ENCODE results near the gene CCN5. TPM values are rescaled to one million over a fixed set of nuclear protein-coding genes. Genes with fewer than 3 reads are reported as not detected.
A peak's percentile ranks its signal among the peaks of the same experiment; 100 is the strongest.

The CCN5 gene
- total RNA-seq, 1 donor from 2014 or later = not detected

DNA sequence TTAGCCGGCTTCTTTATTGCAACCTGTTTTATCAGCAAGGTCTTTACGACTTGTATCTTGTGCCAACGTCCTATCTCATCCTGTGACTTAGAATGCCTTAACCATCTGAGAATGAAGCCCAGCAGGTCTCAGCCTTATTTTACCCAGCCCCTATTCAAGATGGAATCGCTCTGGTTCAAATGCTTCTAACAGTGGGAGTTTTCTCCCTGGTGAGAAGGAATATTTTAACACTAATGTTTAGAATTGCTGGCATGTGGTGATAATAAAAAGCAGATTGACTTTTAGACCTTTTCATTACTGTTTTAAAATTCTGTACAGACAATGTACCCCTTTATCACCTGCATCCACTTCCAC is 20.6 kb downstream of the CCN5 start:
- DNase-seq (ENCODE audit: low read depth in 2 of 2) = no peak

DNA sequence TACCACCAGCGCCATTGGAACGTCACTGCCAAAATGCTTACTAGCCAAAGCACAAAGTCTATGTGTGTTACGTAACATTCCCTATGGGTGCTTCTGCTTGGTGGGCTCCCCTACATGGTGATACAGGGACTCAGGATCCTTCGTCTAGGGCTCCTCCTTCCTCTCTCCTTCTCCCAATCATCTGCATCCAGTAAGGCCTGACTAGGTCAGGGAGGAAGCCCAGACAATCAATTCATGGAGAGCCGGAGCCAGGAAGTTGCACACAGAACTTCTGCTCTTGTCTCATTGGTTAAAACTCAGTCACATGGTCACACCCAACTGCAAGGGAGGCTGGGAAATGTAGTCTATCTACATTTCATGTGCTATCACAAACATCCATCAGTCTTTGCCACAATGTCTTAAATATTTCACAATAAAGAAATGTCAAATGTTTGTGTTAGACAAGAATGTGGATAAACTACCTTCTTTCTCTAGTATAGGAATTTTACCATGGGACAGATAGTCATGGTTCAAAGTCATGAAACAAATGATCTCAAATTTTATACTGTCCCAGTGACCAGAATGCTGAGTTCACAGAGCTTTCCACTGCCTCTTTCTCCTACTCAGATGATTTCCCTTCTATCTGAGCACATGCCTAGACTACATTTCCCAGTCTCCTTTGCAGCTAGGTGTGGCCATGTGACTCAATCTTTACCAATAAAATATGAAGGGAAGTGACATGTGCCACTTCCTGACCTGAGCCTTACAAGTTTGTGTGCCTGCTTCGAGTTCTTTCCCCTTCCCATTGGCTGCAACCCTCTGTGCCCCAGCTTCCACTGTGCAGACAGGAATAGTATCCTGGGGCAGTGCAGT is 21.2 kb downstream of the CCN5 start:
- DNase-seq (ENCODE audit: low read depth in 2 of 2) = peak; percentile 80 to 83

DNA sequence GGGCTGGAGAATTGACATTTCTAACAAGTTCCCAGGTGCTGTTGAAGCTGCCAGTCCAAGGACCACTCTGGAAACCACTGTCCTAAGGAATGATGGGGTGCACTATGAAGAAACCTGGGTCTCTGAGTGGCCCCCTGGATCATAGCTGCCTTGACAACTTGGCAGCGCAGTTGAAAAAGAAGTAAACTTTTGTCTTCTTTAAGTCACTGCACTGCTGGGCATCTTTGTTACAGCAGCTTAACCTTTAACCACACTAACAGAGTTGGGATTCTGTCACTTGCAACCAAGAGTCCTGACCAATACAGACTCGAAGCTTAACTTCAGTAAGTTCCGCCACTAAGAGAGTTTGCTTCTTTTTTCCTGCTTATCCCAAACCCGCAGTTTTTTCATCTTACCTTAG is 21.9 kb downstream of the CCN5 start:
- DNase-seq (ENCODE audit: low read depth in 2 of 2) = no peak

DNA sequence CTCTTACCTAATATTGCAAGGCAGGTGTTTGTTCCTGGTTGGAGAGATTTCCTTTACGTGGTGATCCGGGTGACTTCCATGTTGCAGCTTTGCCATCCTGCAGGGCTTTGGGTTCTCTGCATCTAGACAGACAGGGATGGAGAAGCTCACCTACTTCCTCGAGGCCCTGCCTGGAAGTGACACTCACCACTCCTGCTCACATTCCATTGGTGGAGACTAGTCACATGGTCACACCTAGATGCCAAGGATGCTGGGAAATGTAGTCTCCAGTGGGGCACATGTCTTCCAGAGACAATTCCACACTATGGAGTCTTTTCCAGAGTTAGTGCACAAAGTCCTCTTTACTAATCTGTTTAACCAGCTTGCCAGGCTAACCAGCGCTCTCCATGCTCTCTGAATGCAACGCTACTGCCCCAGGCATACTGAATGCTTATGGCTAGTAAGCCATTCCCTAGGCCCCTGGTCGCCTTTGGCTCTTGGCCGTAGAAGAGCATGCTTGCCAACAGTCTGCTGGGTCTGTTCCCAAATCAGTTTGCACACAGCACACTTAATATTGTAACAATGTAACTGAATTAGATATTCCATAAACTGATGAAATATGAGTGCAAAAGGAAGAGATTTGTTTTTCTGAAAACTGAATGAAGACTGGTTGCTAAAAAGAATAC is 23.8 kb downstream of the CCN5 start:
- peak; percentile 68 to 80 for DNase-seq (ENCODE audit: low read depth in 2 of 2)

DNA sequence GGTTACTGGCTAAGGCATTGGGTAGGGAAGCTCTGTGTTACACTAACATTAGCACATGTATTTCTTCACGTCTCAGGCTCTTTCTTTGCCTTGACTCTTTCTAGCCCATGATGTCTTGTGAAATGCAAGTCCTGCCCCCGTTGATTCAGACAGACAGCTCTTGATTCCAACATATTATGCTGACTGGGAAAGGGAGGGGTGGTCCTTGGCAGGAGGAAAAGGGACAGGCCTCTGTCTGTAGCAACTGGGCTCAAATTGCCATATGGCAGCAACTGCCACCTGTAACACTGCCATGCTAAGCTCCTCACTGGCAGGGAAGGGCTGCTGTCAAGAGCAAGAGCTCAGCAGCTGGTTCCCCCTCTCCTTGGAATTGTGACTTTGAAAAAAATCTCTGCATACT is 24.8 kb downstream of the CCN5 start:
- no peak for DNase-seq (ENCODE audit: low read depth in 2 of 2)

DNA sequence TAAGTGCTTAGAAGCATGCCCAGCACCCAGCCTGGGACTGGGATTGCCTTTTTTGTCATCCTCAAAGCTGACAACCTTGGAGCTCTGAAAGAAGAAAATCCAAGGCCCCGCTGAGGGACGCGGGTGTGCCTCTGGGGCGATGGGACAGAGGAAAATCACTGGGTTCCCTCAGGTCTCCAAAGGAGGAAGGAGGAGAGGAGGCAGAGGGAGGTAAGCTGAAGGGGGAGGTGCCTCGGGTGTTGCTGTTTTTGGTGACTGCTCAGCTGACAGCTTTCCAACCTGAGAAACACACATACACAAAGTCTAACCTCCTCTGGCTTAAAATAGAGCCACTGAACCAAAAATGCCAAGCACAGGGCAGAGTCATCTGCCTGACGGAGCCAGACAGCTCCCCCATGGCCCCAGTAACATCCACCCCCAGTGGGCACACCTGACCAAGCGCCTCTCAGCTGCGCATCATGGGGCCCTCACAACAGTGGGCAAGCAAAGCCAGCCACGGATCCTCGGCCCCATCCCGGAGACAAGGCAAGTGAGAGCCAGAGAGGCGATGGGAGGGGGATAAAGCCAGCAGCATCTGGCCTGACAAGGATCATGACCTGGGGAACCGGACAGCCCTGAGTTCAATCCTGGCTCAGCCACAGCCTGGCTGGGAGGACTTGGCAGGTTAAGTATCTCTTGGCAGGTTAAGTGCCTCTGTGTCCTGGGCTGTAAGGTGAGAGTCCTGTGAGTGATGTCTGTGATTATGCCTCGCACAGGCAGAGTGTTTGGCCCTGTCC is 27.3 kb downstream of the CCN5 start:
- DNase-seq (ENCODE audit: low read depth in 2 of 2) = no peak

DNA sequence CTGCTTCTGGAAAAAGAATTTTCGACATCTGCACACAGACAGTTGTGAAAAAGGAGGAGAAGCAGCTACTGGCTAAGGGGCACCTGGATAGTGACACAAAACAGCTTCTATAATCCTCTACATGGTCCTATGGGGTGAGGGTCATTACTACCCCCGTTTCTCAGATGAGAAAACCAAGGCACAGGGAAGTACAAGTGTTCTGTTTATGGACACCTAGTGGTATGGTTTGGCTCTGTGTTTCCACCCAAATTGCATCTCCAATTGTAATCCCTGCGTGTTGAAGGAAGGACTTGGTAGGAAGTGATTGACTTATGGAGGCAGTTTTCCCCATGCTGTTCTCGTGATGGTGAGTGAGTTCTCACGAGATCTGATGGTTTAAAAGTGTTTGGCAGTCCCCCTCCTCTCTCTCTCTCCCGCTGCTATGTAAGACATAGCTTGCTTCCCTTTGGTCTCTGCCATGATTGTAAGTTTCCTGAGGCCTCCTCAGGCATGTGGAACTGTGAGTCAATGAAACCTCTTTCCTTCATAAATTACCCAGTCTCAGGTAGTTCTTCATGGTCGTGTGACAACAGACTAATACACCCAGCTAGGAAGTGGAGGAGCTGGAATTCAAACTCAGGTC is 28.0 kb downstream of the CCN5 start:
- DNase-seq (ENCODE audit: low read depth in 2 of 2) = no peak

DNA sequence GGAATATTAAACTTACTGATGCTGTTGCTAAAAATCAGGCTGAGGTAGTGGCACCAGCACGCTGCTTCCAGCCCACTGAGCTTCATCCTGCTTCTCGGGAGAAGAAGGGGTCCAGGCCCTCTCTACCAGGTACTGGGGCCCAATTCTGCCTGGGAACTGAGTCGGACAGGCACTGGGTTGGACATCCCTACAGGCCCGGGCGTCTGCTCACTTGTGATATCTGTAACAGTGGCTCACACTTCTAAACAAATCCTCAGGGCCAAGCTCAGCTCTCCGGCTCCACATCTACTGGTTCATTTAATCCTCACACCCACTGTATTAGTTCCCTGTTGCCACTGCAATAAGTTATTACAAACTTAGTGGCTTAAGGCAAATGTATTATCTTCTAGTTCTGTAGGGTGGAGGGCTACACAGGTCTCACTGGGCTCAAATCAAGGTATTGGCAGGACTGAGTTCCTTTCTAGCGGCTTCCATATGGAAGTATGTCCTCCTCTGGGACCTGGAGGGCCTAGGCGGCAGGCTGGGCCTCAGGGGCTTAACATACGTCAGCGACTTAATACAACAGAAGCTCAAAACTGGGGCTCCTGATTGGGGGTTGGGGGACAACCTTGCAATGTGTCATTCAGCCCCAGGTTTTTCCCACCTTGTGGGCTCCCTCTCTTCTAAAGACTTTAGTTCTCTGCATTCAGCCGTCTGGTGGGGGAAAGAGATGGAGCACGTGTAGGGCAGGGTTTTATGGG is 28.9 kb downstream of the CCN5 start:
- no peak for DNase-seq (ENCODE audit: low read depth in 2 of 2)

DNA sequence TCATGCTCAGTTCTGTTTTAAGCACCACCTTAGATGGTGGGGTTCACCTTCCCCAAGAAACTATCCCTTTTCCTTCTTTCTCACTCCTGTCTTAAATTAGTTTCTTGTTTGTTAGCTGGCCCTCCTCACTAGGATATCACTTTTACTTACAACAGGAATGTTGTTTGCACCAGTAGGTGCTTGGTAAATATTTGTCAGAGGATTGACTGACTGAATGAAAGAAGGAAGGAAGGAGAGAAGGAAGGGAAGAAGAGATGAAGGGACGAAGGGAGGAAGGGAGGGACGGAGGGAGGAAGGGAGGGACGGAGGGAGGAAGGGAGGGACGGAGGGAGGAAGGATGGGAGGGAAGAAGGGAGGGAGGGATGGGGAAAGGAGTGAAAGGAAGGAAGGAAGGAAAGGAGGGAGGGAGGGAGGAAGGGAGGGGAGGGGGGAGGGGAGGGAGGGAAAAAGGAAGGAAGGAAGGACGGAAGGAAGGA is 30.0 kb downstream of the CCN5 start:
- DNase-seq (ENCODE audit: low read depth in 2 of 2) = no peak

DNA sequence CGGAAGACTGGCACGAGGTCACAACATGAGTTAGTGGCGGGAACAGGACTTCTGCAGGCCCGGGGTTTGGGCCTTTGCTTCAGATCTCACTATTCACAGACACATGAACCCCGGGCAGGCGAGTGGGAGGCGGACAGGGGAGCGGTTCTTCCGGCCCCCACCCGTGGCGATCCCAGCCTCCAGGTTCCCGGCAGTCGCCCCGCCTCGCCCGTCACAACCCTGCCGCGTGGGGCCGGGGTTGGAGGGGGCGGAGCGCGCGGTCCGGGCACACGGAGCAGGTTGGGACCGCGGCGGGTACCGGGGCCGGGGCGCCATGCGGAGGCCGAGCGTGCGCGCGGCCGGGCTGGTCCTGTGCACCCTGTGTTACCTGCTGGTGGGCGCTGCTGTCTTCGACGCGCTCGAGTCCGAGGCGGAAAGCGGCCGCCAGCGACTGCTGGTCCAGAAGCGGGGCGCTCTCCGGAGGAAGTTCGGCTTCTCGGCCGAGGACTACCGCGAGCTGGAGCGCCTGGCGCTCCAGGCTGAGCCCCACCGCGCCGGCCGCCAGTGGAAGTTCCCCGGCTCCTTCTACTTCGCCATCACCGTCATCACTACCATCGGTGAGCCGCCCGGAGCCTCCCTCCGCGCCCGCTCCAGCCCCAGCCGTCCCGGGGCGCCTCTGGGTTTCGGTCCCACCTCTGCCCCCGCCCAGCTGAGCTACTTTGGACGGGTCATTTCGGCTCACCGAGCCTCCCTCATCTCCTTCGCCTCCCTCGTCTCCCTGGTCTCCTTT is 30.6 kb downstream of the CCN5 start, which contains the start of gene KCNK15:
TSS of gene KCNK15 (plus strand) at position 268 of the 769 bp plus-strand sequence. CDS start at position 314, 46 bp downstream.
- DNase-seq (ENCODE audit: low read depth in 2 of 2) = peak in 1 of 2 donors; percentile 28

DNA sequence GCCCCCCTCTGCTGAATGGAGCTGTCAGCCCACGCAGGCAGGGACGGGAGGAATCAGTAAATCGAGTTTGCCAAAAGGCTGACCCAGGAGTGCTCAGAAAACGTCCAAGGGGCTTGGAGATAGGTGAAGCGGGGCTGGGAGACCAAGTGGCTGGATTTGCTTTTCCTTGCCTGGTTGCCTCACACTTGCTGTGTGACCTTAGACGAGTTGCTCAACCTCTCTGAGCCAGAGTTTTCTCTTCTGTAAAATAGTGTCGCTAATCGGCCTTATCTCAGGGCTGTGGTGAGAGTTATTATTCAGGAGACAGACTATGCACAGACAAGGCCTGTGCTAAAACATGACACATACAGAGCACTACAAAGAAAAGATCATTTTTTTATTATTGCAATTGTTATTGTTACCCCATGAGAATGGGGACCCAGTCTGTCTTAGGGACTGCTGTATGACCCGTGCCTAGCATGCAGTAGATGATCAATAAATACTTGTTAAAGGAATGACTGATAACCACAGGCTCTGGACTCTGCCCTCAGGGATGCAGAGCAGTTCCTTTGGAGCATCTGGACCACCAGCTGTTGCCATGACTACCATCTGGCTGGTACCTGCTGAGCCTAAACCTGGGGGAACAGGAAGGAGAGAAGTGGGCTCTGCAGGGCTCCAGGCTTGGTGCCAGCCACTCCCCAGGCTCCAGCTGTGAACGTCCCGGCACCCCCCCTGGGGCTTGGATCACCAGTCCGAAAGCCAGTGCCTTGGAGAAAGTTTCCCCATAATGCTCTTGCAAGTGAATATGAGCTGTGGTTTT is 31.4 kb downstream of the CCN5 start:
- no peak for DNase-seq (ENCODE audit: low read depth in 2 of 2)

DNA sequence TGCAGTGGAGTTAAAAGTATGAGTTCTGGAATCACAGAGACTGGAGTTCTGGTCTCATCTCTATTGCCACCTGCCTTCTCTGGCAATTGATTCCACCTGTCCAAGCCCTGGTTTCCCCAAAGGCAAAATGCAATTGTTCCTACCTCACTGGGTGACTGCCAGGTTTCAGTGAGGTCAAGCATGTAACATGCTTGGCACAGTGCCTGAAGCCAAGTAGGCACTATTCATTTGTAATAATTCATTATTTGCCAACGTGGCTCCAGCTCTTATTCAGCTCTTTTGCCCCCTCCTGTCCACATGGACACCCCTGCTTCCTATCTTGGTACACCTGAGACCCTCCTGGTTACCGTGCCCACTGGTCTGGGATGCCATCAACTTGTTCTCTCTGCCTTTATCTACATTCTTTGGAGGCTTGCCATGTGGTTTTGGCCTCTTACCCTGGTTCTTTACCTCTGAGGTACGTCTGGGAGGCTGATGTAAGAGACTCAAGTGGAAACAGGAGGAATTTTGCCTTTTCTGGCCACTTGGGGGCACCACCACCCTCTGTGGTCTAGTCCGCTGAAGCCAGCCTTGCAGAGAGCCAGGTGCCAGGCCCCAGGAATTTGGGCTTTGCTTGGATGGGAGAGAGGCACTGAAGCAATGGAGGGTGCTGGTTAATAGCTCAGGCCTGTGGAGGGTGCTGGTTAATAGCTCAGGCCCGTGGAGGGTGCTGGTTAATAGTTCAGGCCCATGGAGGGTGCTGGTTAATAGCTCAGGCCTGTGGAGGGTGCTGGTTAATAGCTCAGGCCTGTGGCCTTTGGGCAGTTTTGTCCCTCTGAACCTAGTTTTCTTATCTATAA is 32.2 kb downstream of the CCN5 start:
- peak; percentile 64 to 73 for DNase-seq (ENCODE audit: low read depth in 2 of 2)

DNA sequence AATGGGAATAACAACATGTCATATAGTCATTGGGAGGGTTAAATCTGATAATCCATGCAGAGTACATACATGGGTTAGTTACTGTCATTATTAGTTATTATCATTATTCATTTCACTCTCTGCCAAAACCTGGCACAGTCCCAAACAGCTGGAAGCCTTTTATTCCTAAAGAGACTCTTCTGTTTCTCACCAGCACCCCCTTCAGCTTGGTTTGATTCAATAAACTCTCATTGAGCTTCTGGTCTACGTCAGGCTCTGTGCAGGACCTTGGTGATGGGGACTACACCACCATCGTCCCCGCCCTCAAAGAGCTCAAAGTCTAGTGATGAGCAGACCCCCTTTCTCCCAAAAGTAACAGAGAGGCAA is 32.8 kb downstream of the CCN5 start:
- no peak for DNase-seq (ENCODE audit: low read depth in 2 of 2)

DNA sequence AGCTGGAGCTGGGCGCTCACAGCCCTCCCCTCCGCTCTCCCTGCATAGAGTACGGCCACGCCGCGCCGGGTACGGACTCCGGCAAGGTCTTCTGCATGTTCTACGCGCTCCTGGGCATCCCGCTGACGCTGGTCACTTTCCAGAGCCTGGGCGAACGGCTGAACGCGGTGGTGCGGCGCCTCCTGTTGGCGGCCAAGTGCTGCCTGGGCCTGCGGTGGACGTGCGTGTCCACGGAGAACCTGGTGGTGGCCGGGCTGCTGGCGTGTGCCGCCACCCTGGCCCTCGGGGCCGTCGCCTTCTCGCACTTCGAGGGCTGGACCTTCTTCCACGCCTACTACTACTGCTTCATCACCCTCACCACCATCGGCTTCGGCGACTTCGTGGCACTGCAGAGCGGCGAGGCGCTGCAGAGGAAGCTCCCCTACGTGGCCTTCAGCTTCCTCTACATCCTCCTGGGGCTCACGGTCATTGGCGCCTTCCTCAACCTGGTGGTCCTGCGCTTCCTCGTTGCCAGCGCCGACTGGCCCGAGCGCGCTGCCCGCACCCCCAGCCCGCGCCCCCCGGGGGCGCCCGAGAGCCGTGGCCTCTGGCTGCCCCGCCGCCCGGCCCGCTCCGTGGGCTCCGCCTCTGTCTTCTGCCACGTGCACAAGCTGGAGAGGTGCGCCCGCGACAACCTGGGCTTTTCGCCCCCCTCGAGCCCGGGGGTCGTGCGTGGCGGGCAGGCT is 35.1 kb downstream of the CCN5 start:
- DNase-seq (ENCODE audit: low read depth in 2 of 2) = no peak

DNA sequence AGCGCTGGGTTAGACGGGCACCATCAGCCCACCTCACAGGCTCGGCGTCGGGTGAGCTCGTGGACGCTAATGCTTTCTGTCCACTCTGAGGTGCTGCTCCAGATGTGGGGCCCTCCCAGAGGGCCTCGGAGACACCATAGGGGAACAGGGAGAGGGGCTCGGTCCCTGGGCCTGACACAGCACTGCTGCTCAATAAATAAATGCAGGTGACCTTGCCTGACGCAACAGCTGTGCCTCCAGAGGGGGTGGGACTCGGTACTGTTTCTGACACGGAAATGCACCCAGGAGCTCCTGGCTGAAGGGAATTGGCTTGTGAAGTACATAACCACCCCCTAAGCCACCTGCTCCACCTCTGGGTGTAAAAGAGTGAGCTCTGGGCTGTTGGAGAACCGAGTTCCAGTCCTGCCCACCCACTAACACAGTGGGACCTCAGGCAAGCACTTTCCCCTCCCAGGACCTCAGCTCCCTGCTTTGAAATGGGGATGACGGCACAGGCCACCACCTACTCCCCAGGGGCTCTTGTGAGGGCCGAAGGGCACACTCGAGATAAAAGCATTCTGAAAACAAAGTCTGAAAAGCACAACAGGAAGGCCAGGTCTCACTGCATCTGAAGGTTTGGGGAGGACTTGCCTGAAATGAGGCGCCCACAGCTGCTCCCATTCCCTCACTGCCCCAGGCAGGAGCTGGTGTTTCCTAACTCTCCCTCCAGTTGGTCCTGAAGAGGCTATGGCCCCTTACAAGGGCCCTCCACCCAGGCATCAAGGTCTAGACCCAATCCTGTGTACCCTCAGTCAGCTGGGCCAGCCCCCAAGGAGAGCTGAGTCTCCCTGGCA is 37.1 kb downstream of the CCN5 start:
- no peak for DNase-seq (ENCODE audit: low read depth in 2 of 2)

DNA sequence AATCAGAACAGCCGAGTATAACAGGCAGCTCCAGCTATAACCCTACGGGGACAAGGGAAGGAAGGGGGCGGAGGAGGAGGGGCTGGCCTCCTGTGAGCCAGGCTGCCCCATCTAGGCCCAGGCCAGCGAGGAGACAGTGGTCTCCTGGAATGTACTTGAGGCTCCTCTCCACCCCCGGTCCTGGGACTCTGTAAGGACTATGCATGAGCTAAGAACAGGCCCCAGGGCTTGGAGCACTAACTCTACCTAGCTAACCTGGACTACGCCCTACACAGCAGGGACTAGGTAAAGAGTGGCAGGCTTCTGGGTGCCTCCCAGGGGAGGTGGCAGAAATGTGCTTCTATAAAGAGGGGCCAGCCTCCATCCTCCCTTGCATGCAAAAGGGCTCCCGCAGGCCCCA is 39.4 kb downstream of the CCN5 start:
- no peak for DNase-seq (ENCODE audit: low read depth in 2 of 2)

Measured in lung microvascular endothelial cell (primary cell).